Limb (tissue), 2 donors: ENCODE data around the gene POLR2F.
A peak's percentile ranks its signal among the peaks of the same experiment; 100 is the strongest.
"Not testable (repeated sequence)": the region's sequence is repeated elsewhere in the genome, so short reads cannot be mapped to it uniquely, and the experiment has no call there.

Experiments used
- DNase-seq, 2 donors: peaks; one replicate each; pipeline ENCODE4 v3.0.0-alpha.2; 2016; ENCODE audit errors: extremely low spot score in 2 of 2

The POLR2F gene

GRCh38 chr22:37953062-37953436 lies 450 bp upstream of the POLR2F start:
- DNase-seq, result no peak

- no peak for DNase-seq
These were observed 1.2 kb downstream of the POLR2F start for GRCh38 chr22:37954686-37955085.

- not testable (repeated sequence) for DNase-seq
These were observed 2.4 kb downstream of the POLR2F start for GRCh38 chr22:37955825-37956397.

GRCh38 chr22:37957232-37957631 lies 3.7 kb downstream of the POLR2F start:
- no peak for DNase-seq

GRCh38 chr22:37959231-37959825 lies 5.8 kb downstream of the POLR2F start:
- DNase-seq, result no peak

GRCh38 chr22:37961062-37961461 lies 7.6 kb downstream of the POLR2F start:
- no peak for DNase-seq

- no peak for DNase-seq
These were observed 12.6 kb downstream of the POLR2F start for GRCh38 chr22:37965940-37966664.

GRCh38 chr22:37967147-37967546 lies 13.6 kb downstream of the POLR2F start:
- DNase-seq, result no peak

- no peak for DNase-seq
These were observed 14.3 kb downstream of the POLR2F start for GRCh38 chr22:37967637-37968451.

GRCh38 chr22:37968452-37969251 lies 15.2 kb downstream of the POLR2F start:
- no peak for DNase-seq

- no peak for DNase-seq
These were observed 17.4 kb downstream of the POLR2F start for GRCh38 chr22:37970864-37971263.

- no peak for DNase-seq
These were observed 18.3 kb downstream of the POLR2F start for GRCh38 chr22:37971475-37972434.

GRCh38 chr22:37972527-37972926 lies 19.0 kb downstream of the POLR2F start:
- DNase-seq, result peak; percentile 51 to 59

GRCh38 chr22:37973271-37974170 lies 20.0 kb downstream of the POLR2F start:
- DNase-seq, result no peak

GRCh38 chr22:37975153-37975552 lies 21.7 kb downstream of the POLR2F start:
- no peak for DNase-seq

- DNase-seq, result not testable (repeated sequence)
These were observed 22.5 kb downstream of the POLR2F start for GRCh38 chr22:37976022-37976421.

- no peak for DNase-seq
These were observed 23.0 kb downstream of the POLR2F start for GRCh38 chr22:37976547-37976946.

GRCh38 chr22:37979782-37980181 lies 26.3 kb downstream of the POLR2F start:
- DNase-seq, result no peak
